Kidney (tissue), 14 donors: ENCODE measurements around the gene NDUFA3. TPM values are rescaled to one million over a fixed set of nuclear protein-coding genes. Genes with fewer than 3 reads are reported as not detected.

Source experiments
- DNase-seq, 5 donors: peaks; one replicate each; pipeline ENCODE4 v3.0.0-alpha.2; 2013 to 2020
- FAIRE-seq: peaks from 2 replicates; lab custom pipeline; 2012; peaks lifted over from hg19 to GRCh38; lab: Jason Lieb, UNC
- H3K27ac ChIP-seq, 2 donors: one replicate each; pipeline ENCODE4 v1.7.0; 2013; ENCODE audit warnings: low read depth in 2 of 2, low read length in 2 of 2, inconsistent platforms in 1 of 2
- H3K27me3 ChIP-seq: one replicate; pipeline ENCODE4 v1.7.1; 2013; ENCODE audit warnings: low read length, inconsistent platforms; ENCODE audit not compliant: control insufficient read depth, insufficient read depth
- H3K36me3 ChIP-seq, 3 donors: one replicate each; pipeline versions ENCODE4 v1.7.0 to v1.7.1; 2013; ENCODE audit warnings: low read length in 3 of 3, control low read depth in 1 of 3, inconsistent platforms in 1 of 3; ENCODE audit not compliant: insufficient read depth in 3 of 3, control insufficient read depth in 2 of 3
- H3K4me1 ChIP-seq, 3 donors: one replicate each; pipeline versions ENCODE4 v1.7.0 to v1.7.1; 2013; ENCODE audit warnings: low read length in 3 of 3, inconsistent platforms in 1 of 3, low read depth in 1 of 3; ENCODE audit not compliant: control insufficient read depth in 2 of 3, insufficient read depth in 2 of 3
- H3K4me3 ChIP-seq, 3 donors: one replicate each; pipeline versions ENCODE4 v1.7.0 to v1.8.1; 2013; ENCODE audit warnings: low read length in 3 of 3, control low read depth in 1 of 3, inconsistent platforms in 1 of 3
- H3K9ac ChIP-seq, 3 donors: one replicate each; pipeline versions ENCODE4 v1.7.0 to v1.7.1; 2013; ENCODE audit warnings: low read length in 3 of 3, control low read depth in 1 of 3, inconsistent platforms in 1 of 3
- H3K9me3 ChIP-seq, 3 donors: one replicate each; pipeline versions ENCODE4 v1.7.0 to v1.7.1; 2013; ENCODE audit warnings: low read length in 3 of 3, control low read depth in 1 of 3, inconsistent platforms in 1 of 3; ENCODE audit not compliant: control insufficient read depth in 2 of 3, insufficient read depth in 1 of 3
- intact Hi-C: fragments of 100-400 bp; cut with DNase I; formaldehyde crosslinking; loops from one replicate; pipeline ENCODE4 v1.11.1; 2022
- polyA plus RNA-seq: library from polyadenylated mRNA; stranded (reverse); fragments of 350-450 nt; fragmentation: Illumina TruSeq; extraction: RNeasy Lipid Tissue Mini Kit (QIAGEN cat#74804); gene quantifications from one replicate; pipeline ENCODE4 v1.2.3, GENCODE V29; 2014; ENCODE audit warnings: low read depth, low replicate concordance; ENCODE audit not compliant: insufficient read depth
- total RNA-seq: library from RNA; stranded (reverse); fragmentation: NEBNext Ultra II Directional; extraction: Animal tissue kit (Norgen Biotek cat#: 25700); gene quantifications from one replicate; pipeline ENCODE4 v1.2.1, GENCODE V29; 2021
- TF ChIP-seq, protein P1 (sequence below): IDR thresholded peaks from 3 replicates; pipeline ENCODE4 v1.5.1; 2012; ENCODE audit warnings: mild to moderate bottlenecking, moderate library complexity, borderline replicate concordance; ENCODE audit not compliant: insufficient read depth; ENCODE audit errors: extremely low read depth
- donor health status: control.
- donor health status: control.
- donor health status: control.
- donor health status: control.
- donor health status: control.
- donor health status: DM: yes; HTN: yes; CAD: no.
- donor health status: Normal renal cell carcinoma (clear cell type).

NDUFA3 gene
- total and polyA plus RNA-seq, 2 donors from 2014 or later: 132 to 1,006 TPM

DNA sequence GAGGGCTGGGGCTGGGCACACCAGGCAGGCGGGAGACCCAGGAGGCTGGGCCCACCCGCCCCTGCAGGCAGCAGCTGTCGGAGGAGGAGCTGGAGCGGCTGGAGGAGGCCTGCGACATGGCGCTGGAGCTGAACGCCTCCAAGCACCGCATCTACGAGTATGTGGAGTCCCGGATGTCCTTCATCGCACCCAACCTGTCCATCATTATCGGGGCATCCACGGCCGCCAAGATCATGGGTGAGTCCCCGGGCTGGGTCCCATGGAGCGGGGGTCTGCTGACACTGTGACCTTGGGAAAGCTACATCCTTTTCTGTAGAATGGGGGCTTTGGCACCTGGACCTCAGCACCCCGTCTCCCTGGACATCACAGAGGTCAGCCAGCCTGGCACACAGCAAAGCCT is 21.0 kb downstream of the NDUFA3 start:
- no peaks in the 10 kb centered on the region for H3K27me3 ChIP-seq
- H3K9me3 ChIP-seq: no peaks in the 10 kb centered on the region
- H3K9ac ChIP-seq: no peak overlapping the region
- TF ChIP-seq, protein P1, sequence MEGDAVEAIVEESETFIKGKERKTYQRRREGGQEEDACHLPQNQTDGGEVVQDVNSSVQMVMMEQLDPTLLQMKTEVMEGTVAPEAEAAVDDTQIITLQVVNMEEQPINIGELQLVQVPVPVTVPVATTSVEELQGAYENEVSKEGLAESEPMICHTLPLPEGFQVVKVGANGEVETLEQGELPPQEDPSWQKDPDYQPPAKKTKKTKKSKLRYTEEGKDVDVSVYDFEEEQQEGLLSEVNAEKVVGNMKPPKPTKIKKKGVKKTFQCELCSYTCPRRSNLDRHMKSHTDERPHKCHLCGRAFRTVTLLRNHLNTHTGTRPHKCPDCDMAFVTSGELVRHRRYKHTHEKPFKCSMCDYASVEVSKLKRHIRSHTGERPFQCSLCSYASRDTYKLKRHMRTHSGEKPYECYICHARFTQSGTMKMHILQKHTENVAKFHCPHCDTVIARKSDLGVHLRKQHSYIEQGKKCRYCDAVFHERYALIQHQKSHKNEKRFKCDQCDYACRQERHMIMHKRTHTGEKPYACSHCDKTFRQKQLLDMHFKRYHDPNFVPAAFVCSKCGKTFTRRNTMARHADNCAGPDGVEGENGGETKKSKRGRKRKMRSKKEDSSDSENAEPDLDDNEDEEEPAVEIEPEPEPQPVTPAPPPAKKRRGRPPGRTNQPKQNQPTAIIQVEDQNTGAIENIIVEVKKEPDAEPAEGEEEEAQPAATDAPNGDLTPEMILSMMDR: no peak
- peak in 1 of 5 donors; percentile 66 for DNase-seq
- no peak overlapping the region for H3K27ac ChIP-seq
- peaks cover 0 to 41% (median 39%) of the 10 kb centered on the region in 3 donors for H3K36me3 ChIP-seq
- no peak for FAIRE-seq
- intact Hi-C loops: no loop called here
- H3K4me1 ChIP-seq: no peaks in the 10 kb centered on the region
- H3K4me3 ChIP-seq: no peak overlapping the region

DNA sequence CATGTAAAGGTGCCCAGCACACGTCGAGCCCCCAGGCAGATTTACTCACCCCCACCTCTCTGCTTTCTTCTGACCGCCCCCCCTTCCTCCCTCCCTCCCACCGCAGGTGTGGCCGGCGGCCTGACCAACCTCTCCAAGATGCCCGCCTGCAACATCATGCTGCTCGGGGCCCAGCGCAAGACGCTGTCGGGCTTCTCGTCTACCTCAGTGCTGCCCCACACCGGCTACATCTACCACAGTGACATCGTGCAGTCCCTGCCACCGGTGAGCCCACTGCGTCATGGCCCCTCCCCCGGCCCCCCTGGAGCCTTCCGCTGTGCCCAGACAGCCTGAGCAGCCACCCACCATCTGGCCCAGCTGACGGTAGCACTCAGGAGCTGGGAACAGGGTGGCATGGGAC is 21.7 kb downstream of the NDUFA3 start:
- no peak for FAIRE-seq
- intact Hi-C loops: no loop called here
- Histone ChIP-seq H3K9me3 (no peaks in the 10 kb centered on the region), H3K4me1 (no peaks in the 10 kb centered on the region), H3K27ac (no peak overlapping the region), H3K36me3 (peaks cover 0 to 43% (median 41%) of the 10 kb centered on the region in 3 donors), H3K9ac (no peak overlapping the region), H3K27me3 (no peaks in the 10 kb centered on the region), H3K4me3 (no peak overlapping the region)
- TF ChIP-seq, protein P1: no peak
- peak in 1 of 5 donors; percentile 70 for DNase-seq

DNA sequence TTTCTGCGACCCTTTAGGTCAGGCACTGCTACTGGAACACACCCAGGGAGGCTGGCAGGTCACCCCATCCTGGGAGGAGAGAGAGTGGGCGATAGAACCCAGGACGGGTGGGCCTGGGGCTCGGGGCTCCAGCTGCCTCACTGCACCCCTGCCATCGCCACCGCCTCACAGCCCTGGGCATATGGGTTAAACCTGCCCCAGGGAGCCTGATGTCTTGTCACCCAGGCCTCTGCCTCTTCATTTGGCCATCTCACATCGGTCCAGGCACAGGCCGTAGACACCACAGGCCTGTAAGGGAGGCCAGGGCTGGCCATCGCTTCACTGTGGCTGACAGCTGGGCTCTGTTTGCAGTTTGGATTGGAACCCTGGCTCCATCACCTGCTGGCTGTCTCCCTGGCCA is 23.1 kb downstream of the NDUFA3 start:
- Histone ChIP-seq H3K27ac (no peak overlapping the region), H3K4me1 (no peaks in the 10 kb centered on the region), H3K9ac (no peak overlapping the region), H3K36me3 (peaks cover 0 to 46% (median 45%) of the 10 kb centered on the region in 3 donors), H3K4me3 (no peak overlapping the region), H3K9me3 (no peaks in the 10 kb centered on the region), H3K27me3 (no peaks in the 10 kb centered on the region)
- DNase-seq (peak in 1 of 5 donors; percentile 55), FAIRE-seq (no peak)
- TF ChIP-seq, protein P1: no peak
- intact Hi-C loops: no loop called here
